GM10847 (cell line): ENCODE data around the gene TMEM171.

ENCODE experiments used
- POLR2A ChIP-seq: IDR thresholded peaks from 2 replicates; pipeline ENCODE4 v1.6.1; 2011; ENCODE audit not compliant: insufficient read length; ENCODE audit errors: extremely low read depth

TMEM171 gene

GRCh38 chr5:73132759-73133158 is 12.4 kb downstream of the TMEM171 start:
- TF ChIP-seq POLR2A: no peak

DNA sequence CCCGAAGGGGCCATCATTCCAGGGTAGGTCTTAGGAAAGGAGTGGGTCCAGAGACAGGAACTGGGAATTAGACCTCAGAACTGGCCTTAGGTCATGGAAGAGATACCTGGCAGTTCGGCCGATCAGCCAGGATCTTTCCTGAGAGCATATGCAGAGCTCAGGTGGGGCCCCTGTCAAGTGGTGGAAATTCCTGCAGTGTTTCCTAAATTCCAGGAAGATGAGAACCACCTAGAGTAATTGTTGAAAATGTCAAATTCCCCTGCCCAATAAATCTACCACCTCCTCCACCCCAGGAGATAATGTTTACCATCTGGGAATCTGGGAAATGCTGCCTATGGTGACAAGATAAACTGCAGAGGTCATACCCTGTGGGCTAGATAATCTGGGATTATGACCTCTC is 14.6 kb downstream of the TMEM171 start:
- TF ChIP-seq POLR2A: no peak

GRCh38 chr5:73135429-73136054 is 15.2 kb downstream of the TMEM171 start:
- no peak for TF ChIP-seq POLR2A

DNA sequence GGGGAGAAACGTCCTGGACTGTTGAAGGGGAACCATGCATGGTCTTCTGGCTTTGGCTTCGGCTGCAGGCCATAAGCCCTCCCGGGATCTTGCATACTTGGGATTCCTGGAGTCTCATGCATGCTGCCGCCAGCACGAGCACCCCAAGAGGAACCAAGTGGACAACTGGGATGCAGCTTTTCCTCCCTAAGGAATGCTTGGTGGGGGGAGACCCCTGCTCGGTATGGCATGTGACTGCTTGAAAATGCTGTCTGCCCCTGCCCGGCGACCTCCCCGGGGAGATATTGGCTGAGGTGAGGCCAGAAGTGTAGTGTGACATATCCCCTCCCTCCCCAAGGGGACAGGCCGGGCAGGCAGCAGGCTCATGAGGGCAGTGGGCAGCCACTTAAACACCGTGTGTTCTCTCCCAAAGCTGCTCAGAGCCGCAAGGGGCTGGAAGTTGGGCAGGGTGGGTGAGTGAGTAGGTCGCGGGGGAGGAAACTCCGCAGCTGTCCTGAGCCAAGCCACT is 15.7 kb downstream of the TMEM171 start:
- no peak for TF ChIP-seq POLR2A

- no peak for TF ChIP-seq POLR2A
Observed at GRCh38 chr5:73137563-73138530, 17.5 kb downstream of the TMEM171 start.

DNA sequence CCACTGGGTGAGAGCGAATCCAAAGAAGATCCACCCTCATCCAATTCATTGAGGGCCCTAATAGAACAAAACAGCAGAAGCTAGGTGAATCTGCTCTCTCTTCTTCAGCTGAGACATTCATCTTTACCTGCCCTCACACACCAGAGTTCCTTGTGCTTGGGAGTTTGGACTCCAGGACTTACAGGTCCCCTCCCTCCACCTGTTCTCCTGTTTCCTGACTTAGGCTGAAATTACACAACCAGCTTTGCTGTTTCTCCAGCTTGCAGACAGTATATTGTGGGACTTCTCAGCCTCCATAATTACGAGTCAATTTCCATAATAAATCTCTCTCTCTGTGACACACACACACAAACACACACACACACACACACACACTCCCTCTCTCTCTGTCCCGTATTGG is 19.1 kb downstream of the TMEM171 start:
- no peak for TF ChIP-seq POLR2A

GRCh38 chr5:73140801-73141200 is 20.4 kb downstream of the TMEM171 start:
- no peak for TF ChIP-seq POLR2A

GRCh38 chr5:73142035-73142434 is 21.7 kb downstream of the TMEM171 start:
- no peak for TF ChIP-seq POLR2A

DNA sequence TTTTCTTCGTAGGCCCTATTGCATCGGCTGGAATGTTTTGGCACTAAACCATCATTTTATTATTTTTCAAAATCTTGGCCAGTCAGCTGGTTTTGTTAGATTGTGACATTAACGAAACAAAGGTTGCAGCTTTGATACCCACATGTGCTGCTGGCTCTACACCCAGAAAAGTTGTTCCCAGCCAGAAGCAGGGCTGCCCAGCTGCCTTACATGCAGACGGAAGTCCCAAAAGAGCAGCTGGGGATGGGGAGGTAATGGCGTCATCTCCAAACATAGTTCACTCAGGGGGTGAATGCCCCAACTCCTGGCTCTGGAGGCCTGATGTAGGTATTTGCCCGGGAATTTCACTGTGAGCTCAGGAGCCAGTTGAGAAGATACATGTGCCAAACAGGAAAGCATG is 23.3 kb downstream of the TMEM171 start:
- no peak for TF ChIP-seq POLR2A

- TF ChIP-seq POLR2A: no peak
Observed at GRCh38 chr5:73149540-73149939, 29.2 kb downstream of the TMEM171 start.

DNA sequence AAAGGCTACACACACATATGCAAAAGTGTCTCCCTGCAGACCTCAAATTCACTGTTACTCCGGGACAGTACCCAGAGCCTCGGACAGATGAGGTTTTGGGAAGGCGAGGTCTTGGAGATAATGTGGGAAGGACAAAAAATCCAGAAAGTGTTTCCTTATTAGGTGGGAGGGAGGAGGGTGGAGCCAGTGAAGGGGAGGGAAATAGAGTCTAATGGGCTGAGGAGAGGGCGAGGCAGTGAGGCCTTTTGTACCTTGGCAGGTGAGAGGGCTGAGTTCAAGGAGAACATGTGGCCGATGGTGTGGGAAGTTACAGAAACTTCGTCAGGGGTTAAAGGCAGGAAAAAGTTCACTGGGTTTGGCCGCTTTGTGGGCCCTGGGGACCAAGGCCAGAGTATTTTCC is 30.5 kb downstream of the TMEM171 start:
- no peak for TF ChIP-seq POLR2A

DNA sequence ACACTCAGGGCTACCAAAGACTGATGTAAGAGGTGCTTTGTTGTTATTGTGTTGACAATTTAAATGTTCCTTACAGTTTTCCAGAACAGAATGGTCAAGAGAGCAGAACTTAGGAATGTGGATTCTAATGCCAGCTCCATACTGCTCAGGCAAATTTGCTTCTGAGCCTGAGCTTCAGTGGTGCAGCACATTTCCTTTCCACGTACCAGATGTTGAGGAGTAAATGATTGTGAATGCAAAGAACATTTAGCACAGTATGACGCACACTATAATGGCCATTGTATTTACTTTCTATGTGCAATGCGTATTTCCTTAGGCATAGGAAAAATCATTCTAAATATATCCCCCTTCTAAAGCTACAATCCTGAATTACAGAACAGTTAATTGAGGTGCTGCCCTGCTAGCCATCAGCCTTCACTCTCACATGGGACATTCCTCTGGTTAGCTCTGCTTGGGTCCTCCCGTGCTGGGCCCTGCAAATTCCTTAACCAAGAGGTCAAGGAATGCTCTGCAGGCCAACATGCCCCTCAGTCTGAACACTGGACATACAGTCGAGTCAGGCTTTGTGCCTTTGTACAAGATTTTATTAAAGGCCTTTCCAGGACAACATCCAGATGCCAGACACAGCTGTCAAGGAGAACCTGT is 31.5 kb downstream of the TMEM171 start:
- no peak for TF ChIP-seq POLR2A

GRCh38 chr5:73152411-73153388 is 32.3 kb downstream of the TMEM171 start:
- TF ChIP-seq POLR2A: no peak

- TF ChIP-seq POLR2A: no peak
Observed at GRCh38 chr5:73153513-73153912, 33.1 kb downstream of the TMEM171 start.
